Neuronal stem cell (in vitro differentiated cells): Measurements from ENCODE around the gene CPNE7.

Source experiments
- DNase-seq: peaks from one replicate; pipeline ENCODE4 v3.0.0-alpha.2; 2013; ENCODE audit warnings: low spot score
- H2AFZ ChIP-seq: one replicate; pipeline ENCODE4 v1.6.1; 2013; ENCODE audit warnings: mild to moderate bottlenecking, low read length, inconsistent platforms
- H2AK5ac ChIP-seq: 2 replicates; pipeline ENCODE4 v1.6.1; 2013; ENCODE audit warnings: low read depth, mild to moderate bottlenecking, inconsistent platforms, low read length, moderate library complexity, mixed read lengths
- H2BK120ac ChIP-seq: 2 replicates; pipeline ENCODE4 v1.6.1; 2013; ENCODE audit warnings: low read depth, mild to moderate bottlenecking, inconsistent platforms, low read length, moderate library complexity, mixed read lengths
- H2BK12ac ChIP-seq: one replicate; pipeline ENCODE4 v1.6.1; 2013; ENCODE audit warnings: low read length, inconsistent platforms
- H2BK15ac ChIP-seq: 2 replicates; pipeline ENCODE4 v1.6.1; 2013; ENCODE audit warnings: mild to moderate bottlenecking, low read length, inconsistent platforms, mixed read lengths
- H2BK5ac ChIP-seq: one replicate; pipeline ENCODE4 v1.6.1; 2013; ENCODE audit warnings: inconsistent platforms, mild to moderate bottlenecking, low read length, moderate library complexity
- H3K14ac ChIP-seq: one replicate; pipeline ENCODE4 v1.6.1; 2013; ENCODE audit warnings: low read length, inconsistent platforms
- H3K18ac ChIP-seq: 2 replicates; pipeline ENCODE4 v1.6.1; 2013; ENCODE audit warnings: low read length, inconsistent platforms
- H3K23ac ChIP-seq: 2 replicates; pipeline ENCODE4 v1.6.1; 2013; ENCODE audit warnings: low read depth, mild to moderate bottlenecking, mixed read lengths, low read length, inconsistent platforms; ENCODE audit not compliant: poor library complexity
- H3K27ac ChIP-seq: replicated peaks from 3 replicates; pipeline ENCODE4 v1.5.1; 2013; ENCODE audit warnings: low read length, inconsistent platforms
- H3K27me3 ChIP-seq, 3 experiments: 2 replicates each; pipeline ENCODE4 v1.6.1; 2013; ENCODE audit warnings: low read length in 3 of 3, mild to moderate bottlenecking in 2 of 3, inconsistent platforms in 1 of 3, low read depth in 1 of 3, mixed read lengths in 1 of 3, moderate library complexity in 1 of 3; ENCODE audit not compliant: control insufficient read depth in 3 of 3, insufficient read depth in 3 of 3
- H3K36me3 ChIP-seq, 2 donors: replicated peaks in 1 of 2; 2 replicates each; pipeline ENCODE4 v1.6.1; 2013; ENCODE audit warnings: low read length in 2 of 2; ENCODE audit not compliant: control insufficient read depth in 2 of 2, insufficient read depth in 2 of 2
- H3K4ac ChIP-seq: 2 replicates; pipeline ENCODE4 v1.6.1; 2013; ENCODE audit warnings: inconsistent platforms, mild to moderate bottlenecking, low read length, moderate library complexity
- H3K4me1 ChIP-seq, 2 donors: 1 replicate in 1 of 2; 2 replicates in 1 of 2; pipeline ENCODE4 v1.6.1; 2013; ENCODE audit warnings: low read length in 2 of 2, low read depth in 1 of 2; ENCODE audit not compliant: control insufficient read depth in 2 of 2, insufficient read depth in 1 of 2
- H3K4me2 ChIP-seq: one replicate; pipeline ENCODE4 v1.6.1; 2013; ENCODE audit warnings: mild to moderate bottlenecking, low read length, inconsistent platforms; ENCODE audit not compliant: insufficient read depth, poor library complexity, severe bottlenecking
- H3K4me3 ChIP-seq, 2 donors: 2 replicates each; pipeline ENCODE4 v1.5.1; 2013; ENCODE audit warnings: low read length in 2 of 2, mild to moderate bottlenecking in 2 of 2, inconsistent platforms in 1 of 2, moderate library complexity in 1 of 2
- H3K79me1 ChIP-seq: one replicate; pipeline ENCODE4 v1.6.1; 2013; ENCODE audit warnings: low read depth, mild to moderate bottlenecking, inconsistent platforms, low read length, moderate library complexity
- H3K9ac ChIP-seq: one replicate; pipeline ENCODE4 v1.6.1; 2013; ENCODE audit warnings: mild to moderate bottlenecking, low read depth, low read length, inconsistent platforms; ENCODE audit not compliant: poor library complexity
- H3K9me3 ChIP-seq, 2 donors: replicated peaks in 1 of 2; 2 replicates each; pipeline versions ENCODE3 to v1.6.1; 2013; ENCODE audit warnings: low read length in 2 of 2, mild to moderate bottlenecking in 2 of 2, inconsistent platforms in 1 of 2, low read depth in 1 of 2, mixed read lengths in 1 of 2, moderate library complexity in 1 of 2; ENCODE audit not compliant: control insufficient read depth in 2 of 2, insufficient read depth in 1 of 2
- H4K8ac ChIP-seq: one replicate; pipeline ENCODE4 v1.6.1; 2013; ENCODE audit warnings: low read depth, mild to moderate bottlenecking, inconsistent platforms, low read length, moderate library complexity
- H4K91ac ChIP-seq: one replicate; pipeline ENCODE4 v1.6.1; 2013; ENCODE audit warnings: low read length, low read depth, mild to moderate bottlenecking, inconsistent platforms; ENCODE audit not compliant: poor library complexity
- whole genome bisulfite sequencing, 2 donors: extraction: QIAGEN DNeasy Blood & Tissue Kit; methylation state at CpG; one replicate each; pipeline ENCODE4 v1.1.7; 2013; ENCODE audit warnings: missing lambda C conversion rate in 2 of 2, mixed read lengths in 1 of 2; ENCODE audit not compliant: insufficient read length in 2 of 2, insufficient replicate concordance in 1 of 2; ENCODE audit errors: extremely low coverage in 2 of 2; 5-methylcytosine and 5-hydroxymethylcytosine counted together

Gene CPNE7

GRCh38 chr16:89583197-89583894, 7.8 kb downstream of the CPNE7 start:
- H2BK5ac ChIP-seq, result peak overlapping the region; percentile 66
- no peaks in the 10 kb centered on the region for H3K79me1 ChIP-seq
- H3K18ac ChIP-seq, result peak overlapping the region; percentile 71
- peak overlapping the region; percentile 47 for H2BK120ac ChIP-seq
- peak overlapping the region; percentile 49 for H2BK15ac ChIP-seq
- no peak overlapping the region for H2AFZ ChIP-seq
- peak overlapping the region; percentile 81 for H2AK5ac ChIP-seq
- H3K4me3 ChIP-seq, result no peak overlapping the region
- peaks cover 0 to 3% of the 10 kb centered on the region in 2 donors for H3K9me3 ChIP-seq
- H3K4ac ChIP-seq, result no peak overlapping the region
- H3K14ac ChIP-seq, result peak overlapping the region; percentile 56
- H3K9ac ChIP-seq, result peak overlapping the region; percentile 60
- H2BK12ac ChIP-seq, result peak overlapping the region; percentile 73
- no peaks in the 10 kb centered on the region for H3K36me3 ChIP-seq
- H4K91ac ChIP-seq, result no peak overlapping the region
- peak overlapping the region; percentile 73 for H3K23ac ChIP-seq
- peaks cover 2 to 11% of the 10 kb centered on the region in 2 donors for H3K4me1 ChIP-seq
- DNase-seq, result no peak
- H3K27ac ChIP-seq, result no peak overlapping the region
- no peaks in the 10 kb centered on the region for H3K27me3 ChIP-seq
- H4K8ac ChIP-seq, result peak overlapping the region; percentile 17
- no peak overlapping the region for H3K4me2 ChIP-seq
- WGBS, 2 donors, result no CpG with 5 or more reads among the region's 36 CpGs

DNA sequence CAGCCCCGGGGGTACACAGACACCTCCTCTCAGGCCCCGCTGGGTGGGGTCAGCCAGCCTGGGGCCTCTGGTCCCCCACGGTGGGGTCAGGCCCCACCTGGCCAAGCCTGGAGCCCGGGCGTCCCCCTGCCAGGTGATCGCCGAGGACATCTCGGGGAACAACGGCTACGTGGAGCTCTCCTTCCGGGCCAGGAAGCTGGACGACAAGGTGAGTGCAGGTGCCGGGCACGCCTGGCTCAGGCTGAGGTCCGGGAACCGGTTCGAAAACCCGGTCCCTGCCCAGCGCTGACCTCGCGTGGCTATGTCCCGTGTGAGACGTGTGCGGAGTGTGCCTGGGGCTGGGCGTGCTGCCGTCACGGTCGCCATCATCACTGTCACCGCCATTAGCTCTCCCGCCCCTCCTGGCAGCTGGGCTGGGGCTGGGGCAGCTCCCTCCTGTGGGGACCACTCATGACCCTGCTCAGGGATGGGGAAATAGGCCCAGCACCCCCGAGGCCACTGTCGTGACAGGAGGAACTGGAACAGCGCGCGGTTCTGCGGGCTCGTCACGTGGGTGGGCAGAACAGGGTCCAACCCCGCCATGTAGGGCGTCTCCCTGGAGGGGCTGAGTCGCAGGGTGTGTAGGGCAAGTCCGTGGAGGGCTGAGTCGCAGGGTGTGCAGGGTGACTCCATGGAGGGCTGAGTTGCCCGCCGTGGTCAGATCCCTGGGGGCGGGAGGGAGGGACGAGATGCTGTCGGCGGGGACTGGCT, 8.5 kb downstream of the CPNE7 start:
- no CpG with 5 or more reads among the region's 49 CpGs for WGBS, 2 donors
- peak overlapping the region; percentile 73 for H2BK12ac ChIP-seq
- peak overlapping the region; percentile 66 for H2BK5ac ChIP-seq
- peak overlapping the region; percentile 56 for H3K14ac ChIP-seq
- H4K91ac ChIP-seq, result no peak overlapping the region
- H3K4me3 ChIP-seq, result no peak overlapping the region
- peak overlapping the region; percentile 33 for H2BK15ac ChIP-seq
- peak overlapping the region; percentile 81 for H2AK5ac ChIP-seq
- H3K27ac ChIP-seq, result no peak overlapping the region
- H3K4me1 ChIP-seq, result peaks cover 2 to 11% of the 10 kb centered on the region in 2 donors
- peak overlapping the region; percentile 43 for H3K23ac ChIP-seq
- peak overlapping the region; percentile 70 for H3K9ac ChIP-seq
- no peaks in the 10 kb centered on the region for H3K36me3 ChIP-seq
- H2AFZ ChIP-seq, result peak overlapping the region; percentile 90
- no peak overlapping the region for H3K4me2 ChIP-seq
- peaks cover 0 to 3% of the 10 kb centered on the region in 2 donors for H3K9me3 ChIP-seq
- H3K27me3 ChIP-seq, result no peaks in the 10 kb centered on the region
- H3K4ac ChIP-seq, result no peak overlapping the region
- peak overlapping the region; percentile 76 for H3K18ac ChIP-seq
- no peak overlapping the region for H4K8ac ChIP-seq
- peak overlapping the region; percentile 47 for H2BK120ac ChIP-seq
- DNase-seq, result no peak
- H3K79me1 ChIP-seq, result no peaks in the 10 kb centered on the region

DNA sequence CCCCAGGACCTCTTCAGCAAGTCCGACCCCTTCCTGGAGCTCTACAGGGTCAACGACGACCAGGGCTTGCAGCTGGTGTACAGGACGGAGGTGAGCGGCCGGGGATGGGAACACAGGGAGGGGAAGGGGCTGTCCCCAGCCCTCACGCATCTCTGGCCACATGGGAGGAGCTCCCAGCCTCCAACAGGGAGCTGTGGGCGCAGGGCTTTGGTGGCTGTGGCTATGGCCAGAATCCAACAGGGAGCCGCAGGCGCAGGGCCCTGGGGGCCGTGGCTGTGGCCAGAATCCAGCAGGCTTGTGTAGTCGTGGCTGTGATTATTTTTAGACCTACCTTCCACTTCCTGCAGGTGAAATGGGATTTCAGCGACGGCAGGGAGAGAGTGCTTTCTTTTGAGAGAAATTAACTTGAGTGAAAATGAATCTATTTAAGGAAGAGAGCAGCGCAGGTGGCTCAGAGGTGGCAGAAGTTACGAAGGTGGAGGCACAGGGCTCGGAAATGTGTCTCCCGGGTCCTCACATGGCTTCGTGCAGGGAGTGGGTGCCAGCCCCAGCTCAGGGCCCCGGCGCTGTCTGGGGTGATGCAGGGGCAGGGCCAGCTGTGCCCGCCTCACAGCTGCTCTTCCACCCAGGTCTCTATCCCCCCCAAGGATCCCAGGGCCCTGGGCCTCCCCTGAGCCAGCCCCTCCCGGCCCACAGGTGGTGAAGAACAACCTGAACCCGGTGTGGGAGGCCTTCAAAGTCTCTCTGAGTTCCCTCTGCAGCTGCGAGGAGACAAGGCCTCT, 9.4 kb downstream of the CPNE7 start:
- H3K79me1 ChIP-seq, result no peaks in the 10 kb centered on the region
- H3K36me3 ChIP-seq, result no peaks in the 10 kb centered on the region
- no peak overlapping the region for H3K4ac ChIP-seq
- H3K27ac ChIP-seq, result no peak overlapping the region
- no peaks in the 10 kb centered on the region for H3K9me3 ChIP-seq
- H4K91ac ChIP-seq, result no peak overlapping the region
- H3K4me3 ChIP-seq, result no peak overlapping the region
- no peak overlapping the region for H3K4me2 ChIP-seq
- H2BK5ac ChIP-seq, result no peak overlapping the region
- no CpG with 5 or more reads among the region's 25 CpGs for WGBS, 2 donors
- H4K8ac ChIP-seq, result no peak overlapping the region
- peak overlapping the region; percentile 37 for H2AK5ac ChIP-seq
- peak overlapping the region; percentile 50 for H3K9ac ChIP-seq
- peak overlapping the region; percentile 90 for H2AFZ ChIP-seq
- peak overlapping the region; percentile 20 for H3K23ac ChIP-seq
- H3K18ac ChIP-seq, result peak overlapping the region; percentile 83
- H3K27me3 ChIP-seq, result no peaks in the 10 kb centered on the region
- H2BK15ac ChIP-seq, result peak overlapping the region; percentile 89
- H3K14ac ChIP-seq, result peak overlapping the region; percentile 71
- peak overlapping the region; percentile 58 for H2BK12ac ChIP-seq
- peaks cover 2 to 11% of the 10 kb centered on the region in 2 donors for H3K4me1 ChIP-seq
- no peak for DNase-seq
- H2BK120ac ChIP-seq, result no peak overlapping the region
